Measurements from ENCODE around the gene EXOSC2.
"Not testable (repeated sequence)": the region's sequence is repeated elsewhere in the genome, so short reads cannot be mapped to it uniquely, and the experiment has no call there.

The EXOSC2 gene

GRCh38 chr9:130668196-130668595 is 25.4 kb upstream of the EXOSC2 start:
- no peak for DNase-seq

- DNase-seq = no peak
These were observed 24.9 kb upstream of the EXOSC2 start for GRCh38 chr9:130668659-130669058.

DNA sequence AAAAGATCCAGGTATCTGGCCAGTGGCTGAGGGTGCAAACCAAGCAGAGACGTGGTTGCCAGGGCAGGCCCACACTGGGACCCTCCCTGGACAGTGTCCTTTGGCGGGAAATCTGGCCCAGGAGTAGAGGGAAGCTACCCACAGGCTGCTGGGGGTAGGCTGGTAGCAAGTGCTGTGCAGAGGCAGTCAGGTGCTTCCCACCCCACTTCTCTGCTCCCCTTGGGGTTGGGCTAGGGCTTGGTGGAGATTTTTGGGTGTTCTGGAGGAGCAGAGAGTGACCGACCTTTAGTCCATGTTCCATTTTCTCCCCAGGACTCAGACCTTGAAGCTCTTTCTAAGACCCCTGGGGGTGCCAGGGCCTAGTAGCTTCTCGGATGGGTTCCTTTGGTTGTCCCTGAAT is 23.6 kb upstream of the EXOSC2 start:
- DNase-seq = no peak

GRCh38 chr9:130670644-130671043 is 22.9 kb upstream of the EXOSC2 start:
- DNase-seq = peak; percentile 29

DNA sequence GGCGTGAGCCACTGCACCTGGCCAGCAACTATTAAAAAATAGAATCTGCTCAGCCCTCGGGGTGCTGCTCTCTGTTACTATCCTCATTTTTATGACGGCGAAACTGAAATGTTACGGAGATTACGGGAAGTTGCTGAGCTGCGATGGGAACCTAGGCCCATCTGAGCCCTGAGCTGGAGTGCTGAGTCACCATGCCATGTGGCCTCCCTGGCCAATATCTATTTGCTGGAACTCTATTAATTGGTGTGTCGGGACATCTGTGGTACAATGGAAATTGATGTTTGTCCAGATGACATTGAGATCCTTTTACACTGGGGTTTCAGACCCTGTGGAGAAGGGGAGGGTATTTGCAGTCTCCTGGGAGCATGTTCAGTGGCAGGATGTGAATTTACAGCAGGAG is 21.1 kb upstream of the EXOSC2 start:
- no peak for DNase-seq

DNA sequence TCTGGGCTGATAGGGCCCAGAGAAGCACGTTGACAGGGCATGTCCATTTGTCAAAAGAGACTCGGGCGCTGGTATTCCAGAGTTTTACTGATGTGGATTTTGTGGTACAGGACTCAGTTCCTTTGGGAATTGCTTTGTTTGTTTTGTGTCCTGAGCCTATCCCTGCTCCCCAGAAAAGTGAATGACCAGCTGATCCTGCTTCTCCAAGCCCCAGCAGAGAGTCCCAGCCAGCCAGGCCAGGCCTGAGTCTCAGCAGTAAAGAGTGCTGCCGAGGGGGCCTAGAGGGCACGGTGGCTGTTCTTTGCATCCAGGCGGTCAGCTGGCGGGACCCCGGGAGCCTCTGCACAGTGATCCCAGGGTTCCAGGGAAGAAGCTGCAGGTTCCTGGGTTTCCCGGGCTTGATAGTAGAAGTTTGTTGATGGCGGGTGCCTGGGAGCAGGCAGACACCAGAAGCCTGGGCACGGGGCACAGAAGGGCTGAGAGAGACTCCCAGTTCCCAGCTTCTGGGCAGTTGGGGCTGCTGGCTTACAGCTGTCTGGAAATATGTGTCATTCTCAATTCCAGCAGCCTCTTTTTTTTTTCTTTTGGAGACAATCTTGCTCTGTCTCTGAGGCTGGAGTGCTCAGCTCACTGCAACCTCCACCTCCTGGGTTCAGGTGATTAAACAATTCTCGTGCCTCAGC is 20.5 kb upstream of the EXOSC2 start:
- no peak for DNase-seq

DNA sequence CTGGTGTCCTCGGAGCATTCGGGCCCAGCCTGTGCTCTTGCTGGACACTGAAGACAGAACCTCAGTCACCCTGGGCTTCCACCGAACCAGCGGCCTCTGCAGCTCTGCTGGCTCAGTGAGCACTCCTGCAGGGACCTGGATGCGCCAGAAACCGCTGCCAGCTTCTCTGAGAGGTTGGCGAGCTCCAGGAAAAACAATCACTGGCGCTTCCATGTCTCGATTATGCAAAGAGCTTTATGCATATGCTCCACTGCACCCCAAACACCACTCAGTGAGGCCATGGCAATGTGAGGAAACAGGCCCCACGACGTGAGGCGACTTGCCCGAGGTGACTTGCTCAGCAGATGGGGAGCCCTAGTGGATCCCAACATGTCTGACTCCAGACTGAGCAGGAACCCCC is 18.2 kb upstream of the EXOSC2 start:
- DNase-seq = no peak

GRCh38 chr9:130677252-130677651 is 16.3 kb upstream of the EXOSC2 start:
- DNase-seq = no peak

DNA sequence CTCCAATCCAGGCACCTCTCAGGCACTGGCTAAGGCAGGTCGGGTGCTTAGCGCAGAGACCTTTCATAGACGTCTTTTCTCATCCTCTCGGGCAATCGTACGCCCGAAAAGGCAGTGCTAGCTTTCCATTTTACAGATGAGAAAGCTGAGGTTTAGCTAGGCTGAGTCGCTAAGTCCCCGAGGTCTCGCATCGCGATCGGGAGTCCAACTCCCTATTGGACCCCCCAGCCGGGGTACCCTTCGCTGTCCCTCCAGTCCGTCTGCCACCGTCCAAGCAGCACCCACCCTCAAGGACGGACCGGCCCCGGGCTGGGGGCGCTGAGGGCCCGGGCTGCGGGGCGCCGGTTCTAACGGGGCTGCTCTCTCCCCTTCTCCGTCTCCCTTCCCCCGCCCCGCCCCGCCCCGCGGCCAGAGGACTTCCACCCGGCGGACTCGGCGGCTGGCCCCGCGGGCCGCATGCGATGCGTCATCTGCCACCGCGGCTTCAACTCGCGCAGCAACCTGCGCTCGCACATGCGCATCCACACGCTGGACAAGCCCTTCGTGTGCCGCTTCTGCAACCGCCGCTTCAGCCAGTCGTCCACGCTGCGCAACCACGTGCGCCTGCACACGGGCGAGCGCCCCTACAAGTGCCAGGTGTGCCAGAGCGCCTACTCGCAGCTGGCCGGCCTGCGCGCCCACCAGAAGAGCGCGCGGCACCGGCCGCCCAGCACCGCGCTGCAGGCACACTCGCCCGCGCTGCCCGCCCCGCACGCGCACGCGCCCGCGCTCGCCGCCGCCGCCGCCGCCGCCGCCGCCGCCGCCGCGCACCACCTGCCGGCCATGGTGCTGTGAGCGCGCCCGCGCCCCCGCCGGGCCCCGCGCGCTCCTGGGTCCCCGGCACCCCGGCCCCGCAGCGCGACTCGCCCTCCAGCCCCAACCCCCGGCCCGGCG is 12.5 kb upstream of the EXOSC2 start:
- peak; percentile 77 for DNase-seq

- DNase-seq = no peak
These were observed 11.7 kb upstream of the EXOSC2 start for GRCh38 chr9:130681769-130682420.

- DNase-seq = peak; percentile 55
These were observed 11.0 kb upstream of the EXOSC2 start for GRCh38 chr9:130682421-130683121.

- DNase-seq = no peak
These were observed 8.5 kb upstream of the EXOSC2 start for GRCh38 chr9:130685104-130685503.

- not testable (repeated sequence) for DNase-seq
These were observed 7.6 kb upstream of the EXOSC2 start for GRCh38 chr9:130685945-130686344.

DNA sequence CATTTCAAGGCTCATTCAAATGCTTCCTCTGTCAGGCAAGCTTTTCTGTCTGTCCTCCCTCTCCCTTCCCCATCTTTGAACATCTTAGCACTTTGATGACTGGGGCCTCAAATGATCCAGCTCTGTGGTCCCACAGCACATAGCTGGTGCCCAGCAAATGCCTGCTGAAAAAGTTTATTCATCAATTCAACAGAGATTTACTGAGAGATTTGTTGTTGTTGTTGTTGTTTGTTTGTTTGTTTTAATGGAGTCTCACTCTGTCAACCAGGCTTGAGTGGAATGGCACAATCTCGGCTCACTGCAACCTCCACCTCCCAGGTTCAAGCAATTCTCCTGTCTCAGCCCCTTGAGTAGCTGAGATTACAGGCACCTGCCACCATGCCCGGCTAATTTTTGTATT is 6.0 kb upstream of the EXOSC2 start:
- no peak for DNase-seq

DNA sequence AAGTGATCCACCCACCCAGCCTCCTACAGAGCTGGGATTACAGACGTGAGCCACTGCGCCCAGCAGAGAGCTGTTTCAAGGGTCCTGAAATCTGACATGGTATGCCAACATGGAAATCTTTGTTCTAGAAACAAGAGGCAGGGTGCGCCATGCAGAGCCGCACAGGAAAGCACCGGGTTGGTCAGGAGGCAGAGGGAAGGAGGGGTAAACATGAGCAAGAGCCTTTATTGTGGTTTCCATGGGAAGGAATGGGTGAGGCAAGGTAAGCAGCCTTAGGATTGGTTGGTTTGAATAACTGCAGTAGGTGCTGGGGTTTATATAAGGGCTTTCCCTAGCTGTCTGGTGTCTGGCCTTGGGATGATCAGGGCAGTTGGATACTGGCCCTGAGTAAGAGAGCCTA is 5.5 kb upstream of the EXOSC2 start:
- no peak for DNase-seq

DNA sequence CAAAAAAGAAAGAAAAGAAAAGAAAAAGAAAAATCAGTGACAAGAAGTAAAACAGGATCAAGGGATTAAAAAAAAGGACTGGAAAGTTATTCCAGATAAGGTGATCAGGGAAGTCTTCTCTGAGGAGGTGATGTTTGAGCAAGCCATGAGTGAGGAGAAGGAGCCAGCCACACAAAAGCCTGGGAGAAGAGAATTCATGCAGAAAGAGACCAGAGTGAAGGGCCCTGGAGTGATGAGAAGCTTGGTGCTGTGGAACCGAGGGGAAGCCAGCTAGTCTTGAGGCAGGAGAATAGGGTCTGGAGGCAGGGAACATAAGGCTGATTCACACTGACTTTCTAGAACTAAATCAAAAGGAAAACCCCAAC is 4.0 kb upstream of the EXOSC2 start:
- DNase-seq = no peak

GRCh38 chr9:130689937-130690700 is 3.5 kb upstream of the EXOSC2 start:
- peak; percentile 93 for DNase-seq

DNA sequence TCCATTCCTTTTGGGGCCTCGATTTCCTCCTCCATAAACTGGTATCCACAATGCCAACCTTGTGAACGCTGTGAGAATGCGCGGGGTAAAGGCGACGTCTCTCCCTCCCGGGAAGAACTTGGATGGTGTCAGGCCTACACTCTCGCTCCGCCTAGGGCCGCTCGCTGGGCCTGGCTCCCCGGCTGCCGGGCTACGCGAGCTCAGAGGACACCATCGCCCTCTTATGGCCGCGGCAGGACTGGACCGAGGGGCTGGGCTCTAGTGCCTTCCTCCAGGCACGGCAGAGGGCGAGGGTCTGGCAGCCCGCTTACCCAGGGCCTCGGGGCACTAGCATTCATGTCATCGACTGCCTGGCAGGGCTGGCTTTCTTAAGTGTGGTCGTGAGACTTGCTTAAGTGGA is 1.3 kb upstream of the EXOSC2 start:
- no peak for DNase-seq

- no peak for DNase-seq
These were observed 517 bp upstream of the EXOSC2 start for GRCh38 chr9:130693101-130693425.

DNA sequence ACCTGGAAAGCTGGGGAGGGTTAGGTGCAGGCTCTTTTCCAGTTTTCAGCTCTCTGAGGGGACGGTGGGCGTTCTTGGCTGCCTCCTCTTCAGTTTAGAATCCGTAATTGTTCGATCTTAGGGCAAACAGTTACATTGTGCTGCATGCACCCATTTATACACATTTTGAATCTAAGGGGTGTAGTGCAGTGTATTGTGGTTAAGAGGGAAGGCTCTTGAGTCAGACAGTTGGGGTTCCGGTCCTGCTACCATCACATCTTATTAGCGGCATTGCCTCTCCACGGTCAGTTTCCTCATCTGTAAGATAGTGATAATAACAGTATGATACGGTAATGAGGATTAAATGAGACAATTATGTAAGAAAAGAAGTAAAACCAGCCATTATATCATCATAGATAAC is 625 bp downstream of the EXOSC2 start:
- no peak for DNase-seq

DNA sequence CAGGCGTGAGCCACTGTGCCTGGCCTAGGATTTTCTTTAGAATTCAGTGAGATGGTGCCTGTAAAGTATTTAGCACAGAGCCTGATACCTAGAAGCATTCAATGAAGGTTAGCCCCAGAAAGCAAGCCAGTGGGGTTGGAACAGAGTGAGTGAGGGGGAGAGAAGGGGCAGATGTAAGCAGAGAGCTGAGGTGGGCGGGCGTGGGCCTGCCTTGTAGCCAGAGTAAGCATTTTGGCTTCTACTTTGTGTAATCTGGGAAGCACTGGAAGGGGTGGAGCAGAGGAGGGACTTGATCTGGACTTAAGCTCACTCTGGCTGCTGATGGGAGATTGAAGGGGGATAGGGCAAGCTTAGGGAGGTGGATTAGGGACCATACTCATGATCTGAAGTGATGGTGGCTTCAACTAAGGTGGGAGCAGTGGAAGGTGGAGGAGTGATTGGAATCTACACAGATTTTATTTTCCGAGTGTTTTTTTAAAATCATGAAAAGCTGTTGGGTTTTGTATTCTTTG is 2.6 kb downstream of the EXOSC2 start:
- DNase-seq = no peak

- DNase-seq = no peak
These were observed 3.4 kb downstream of the EXOSC2 start for GRCh38 chr9:130696996-130697395.
